Osteoblast (primary cell): ENCODE results near the gene CAMK2N2. TPM values are rescaled to one million over a fixed set of nuclear protein-coding genes. Genes with fewer than 3 reads are reported as not detected.

Experiments used
- DNase-seq: peaks from one replicate; pipeline ENCODE4 v3.0.0; 2011; ENCODE audit warnings: low spot score, mixed read lengths; ENCODE audit not compliant: insufficient read length; ENCODE audit errors: missing footprints
- H2AFZ ChIP-seq: 2 replicates; pipeline ENCODE4 v1.6.0; 2011; ENCODE audit warnings: mild to moderate bottlenecking, low read length
- H3K27ac ChIP-seq: 2 replicates; pipeline ENCODE4 v1.5.1; 2011; ENCODE audit warnings: mild to moderate bottlenecking, low read depth, low read length, moderate library complexity
- H3K27me3 ChIP-seq: 2 replicates; pipeline ENCODE4 v1.6.0; 2012; ENCODE audit warnings: mild to moderate bottlenecking, control low read depth, inconsistent platforms, low read length, moderate library complexity; ENCODE audit not compliant: insufficient read depth
- H3K36me3 ChIP-seq: 2 replicates; pipeline ENCODE4 v1.5.1; 2011; ENCODE audit warnings: mild to moderate bottlenecking, low read length, control low read depth, moderate library complexity; ENCODE audit not compliant: insufficient read depth
- H3K4me1 ChIP-seq: 2 replicates; pipeline ENCODE4 v1.5.1; 2011; ENCODE audit warnings: mild to moderate bottlenecking, low read length, control low read depth, moderate library complexity; ENCODE audit not compliant: insufficient read depth
- H3K4me2 ChIP-seq: 2 replicates; pipeline ENCODE4 v1.6.0; 2011; ENCODE audit warnings: mild to moderate bottlenecking, low read length; ENCODE audit not compliant: insufficient read depth
- H3K4me3 ChIP-seq: fragments of 200-600 bp; sonication (generic); 3 replicates; pipeline ENCODE4 v1.5.1; 2012; ENCODE audit warnings: mild to moderate bottlenecking, low read length, inconsistent platforms; ENCODE audit not compliant: insufficient read depth
- H3K79me2 ChIP-seq: 2 replicates; pipeline ENCODE4 v1.6.0; 2012; ENCODE audit warnings: mild to moderate bottlenecking, low read length, control low read depth, inconsistent platforms; ENCODE audit not compliant: insufficient read depth
- H3K9me3 ChIP-seq: 2 replicates; pipeline ENCODE4 v1.5.1; 2011; ENCODE audit warnings: low read depth, low read length, control low read depth
- H4K20me1 ChIP-seq: 2 replicates; pipeline ENCODE4 v1.6.0; 2012; ENCODE audit warnings: mild to moderate bottlenecking, low read length, control low read depth; ENCODE audit not compliant: insufficient read depth
- CTCF ChIP-seq: IDR thresholded peaks from 2 replicates; pipeline ENCODE4 v1.5.1; 2011; ENCODE audit warnings: mild to moderate bottlenecking, low read depth, low read length, moderate library complexity; ENCODE audit errors: extremely low read depth
- total RNA-seq: library from RNA; depleted of rRNA; stranded (reverse); fragments of >200 nt; gene quantifications from 2 replicates; pipeline ENCODE4 v1.2.3, GENCODE V29; 2012

Gene CAMK2N2
- total RNA-seq, 1 donor: not detected

- Histone ChIP-seq H4K20me1 (peaks cover 29% of the 10 kb centered on the region), H2AFZ (no peak overlapping the region), H3K27ac (no peak overlapping the region), H3K4me2 (no peak overlapping the region), H3K27me3 (no peaks in the 10 kb centered on the region), H3K4me1 (no peaks in the 10 kb centered on the region), H3K36me3 (peaks cover 23% of the 10 kb centered on the region), H3K9me3 (no peaks in the 10 kb centered on the region), H3K4me3 (no peak overlapping the region), H3K79me2 (no peaks in the 10 kb centered on the region)
- peak; percentile 66 for DNase-seq
- TF ChIP-seq CTCF: no peak
These were observed 21.6 kb downstream of the CAMK2N2 start for GRCh38 chr3:184239708-184240107.

- Histone ChIP-seq H3K36me3 (peaks cover 18% of the 10 kb centered on the region), H3K4me1 (no peaks in the 10 kb centered on the region), H3K4me3 (no peak overlapping the region), H4K20me1 (peaks cover 29% of the 10 kb centered on the region), H3K4me2 (no peak overlapping the region), H3K27ac (no peak overlapping the region), H3K79me2 (no peaks in the 10 kb centered on the region), H3K27me3 (peaks cover under 1% of the 10 kb centered on the region), H2AFZ (no peak overlapping the region), H3K9me3 (no peaks in the 10 kb centered on the region)
- no peak for TF ChIP-seq CTCF
- DNase-seq: peak; percentile 29
These were observed 22.1 kb downstream of the CAMK2N2 start for GRCh38 chr3:184239221-184239620.

GRCh38 chr3:184238246-184238818, 23.0 kb downstream of the CAMK2N2 start:
- H3K27me3 ChIP-seq: peaks cover 3% of the 10 kb centered on the region

GRCh38 chr3:184237807-184238206, 23.5 kb downstream of the CAMK2N2 start:
- Histone ChIP-seq H4K20me1 (peaks cover 20% of the 10 kb centered on the region), H3K4me2 (no peak overlapping the region), H3K4me1 (no peaks in the 10 kb centered on the region), H2AFZ (no peak overlapping the region), H3K9me3 (no peaks in the 10 kb centered on the region), H3K4me3 (no peak overlapping the region), H3K27me3 (peaks cover 6% of the 10 kb centered on the region), H3K36me3 (peaks cover 8% of the 10 kb centered on the region), H3K79me2 (no peaks in the 10 kb centered on the region), H3K27ac (no peak overlapping the region)
- TF ChIP-seq CTCF: no peak
- DNase-seq: peak; percentile 42

More at GRCh38 chr3:184238246-184238818, 23.0 kb downstream of the CAMK2N2 start:
- TF ChIP-seq CTCF: no peak
- H4K20me1 ChIP-seq: peaks cover 26% of the 10 kb centered on the region
- no peak overlapping the region for H3K4me2 ChIP-seq
- DNase-seq: peak; percentile 73
- no peaks in the 10 kb centered on the region for H3K79me2 ChIP-seq
- H3K4me3 ChIP-seq: no peak overlapping the region
- H3K36me3 ChIP-seq: peaks cover 12% of the 10 kb centered on the region
- H3K4me1 ChIP-seq: no peaks in the 10 kb centered on the region
- H3K9me3 ChIP-seq: no peaks in the 10 kb centered on the region
- H3K27ac ChIP-seq: no peak overlapping the region
- H2AFZ ChIP-seq: no peak overlapping the region
